Vagina (tissue), 2 donors: ENCODE measurements around the gene IFNA6. TPM values are rescaled to one million over a fixed set of nuclear protein-coding genes. Genes with fewer than 3 reads are reported as not detected.

ENCODE experiments used
- DNase-seq, 2 donors: peaks; one replicate each; pipeline ENCODE4 v3.0.0-alpha.2; 2017; ENCODE audit errors: extremely low spot score in 2 of 2
- H3K27ac ChIP-seq: fragments of 200-600 bp; sonication (generic); one replicate; pipeline ENCODE4 v1.5.1; 2019
- H3K27me3 ChIP-seq: fragments of 200-600 bp; sonication (generic); one replicate; pipeline ENCODE4 v1.5.1; 2019
- H3K36me3 ChIP-seq, 2 donors: fragments of 200-600 bp; sonication (generic); one replicate each; pipeline ENCODE4 v1.5.1; 2017 to 2019
- H3K4me1 ChIP-seq: fragments of 200-600 bp; sonication (generic); one replicate; pipeline ENCODE4 v1.5.1; 2019
- H3K4me3 ChIP-seq, 2 donors: fragments of 200-600 bp; sonication (generic); 1 replicate in 1 of 2; 2 replicates in 1 of 2; pipeline ENCODE4 v1.5.1; 2016 to 2019
- H3K9me3 ChIP-seq: fragments of 200-600 bp; sonication (generic); one replicate; pipeline ENCODE4 v1.5.1; 2019
- POLR2A ChIP-seq, 2 donors: fragments of 450-650 bp; IDR thresholded peaks; one replicate each; pipeline ENCODE4 v1.6.1; 2017; ENCODE audit warnings: antibody characterized with exemption in 2 of 2, mild to moderate bottlenecking in 2 of 2, moderate library complexity in 2 of 2
- POLR2AphosphoS5 ChIP-seq, 2 donors: sonication (generic); formaldehyde crosslinking; IDR thresholded peaks; one replicate each; pipeline ENCODE4 v1.9.0; 2017; ENCODE audit warnings: antibody characterized with exemption in 2 of 2, mild to moderate bottlenecking in 2 of 2, low read depth in 1 of 2; ENCODE audit not compliant: insufficient read depth in 1 of 2
- intact Hi-C: fragments of 100-400 bp; cut with DNase I; formaldehyde crosslinking; loops from one replicate; pipeline ENCODE4 v1.15.1; 2023
- total RNA-seq: library from RNA; depleted of rRNA; stranded (reverse); fragments of >200 nt; gene quantifications from one replicate; pipeline ENCODE4 v1.2.3, GENCODE V29; 2016
- TF ChIP-seq, protein P1 (sequence below), 3 experiments: fragments of 450-650 bp in 2 of 3; fragments of 200-600 bp in 1 of 3; sonication (generic) in 1 of 3; IDR thresholded peaks; one replicate each; pipeline ENCODE4 v1.5.1; 2017 to 2019; ENCODE audit warnings: antibody characterized with exemption in 3 of 3, mild to moderate bottlenecking in 2 of 3, moderate library complexity in 2 of 3

The IFNA6 gene
- total RNA-seq, 1 donor from 2014 or later, result not detected

DNA sequence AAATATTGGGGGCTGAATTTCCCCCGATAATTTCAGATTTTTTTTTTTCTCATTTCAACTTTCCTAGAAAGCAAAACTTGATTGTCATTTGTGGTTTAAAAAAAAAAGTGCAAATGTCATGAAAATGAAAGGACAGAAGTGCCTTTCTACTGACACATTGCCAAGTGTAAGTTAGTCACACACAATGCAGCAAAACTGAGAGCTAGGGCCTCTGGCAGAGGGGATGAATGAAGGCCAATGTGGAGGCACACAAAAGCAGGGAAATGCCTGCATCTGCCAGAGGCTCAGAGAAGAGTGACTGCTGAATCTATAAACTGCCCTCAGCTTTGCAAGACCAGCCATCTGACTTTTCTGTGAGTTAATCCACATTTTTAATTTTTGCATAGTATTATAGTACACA is 38.8 kb downstream of the IFNA6 start:
- Histone ChIP-seq H3K4me3 (no peak overlapping the region), H3K9me3 (no peaks in the 10 kb centered on the region), H3K27ac (no peak overlapping the region), H3K4me1 (peaks cover 7% of the 10 kb centered on the region), H3K27me3 (no peaks in the 10 kb centered on the region), H3K36me3 (no peaks in the 10 kb centered on the region)
- no peak for DNase-seq
- intact Hi-C loops, result no loop called here
- TF ChIP-seq, protein P1, sequence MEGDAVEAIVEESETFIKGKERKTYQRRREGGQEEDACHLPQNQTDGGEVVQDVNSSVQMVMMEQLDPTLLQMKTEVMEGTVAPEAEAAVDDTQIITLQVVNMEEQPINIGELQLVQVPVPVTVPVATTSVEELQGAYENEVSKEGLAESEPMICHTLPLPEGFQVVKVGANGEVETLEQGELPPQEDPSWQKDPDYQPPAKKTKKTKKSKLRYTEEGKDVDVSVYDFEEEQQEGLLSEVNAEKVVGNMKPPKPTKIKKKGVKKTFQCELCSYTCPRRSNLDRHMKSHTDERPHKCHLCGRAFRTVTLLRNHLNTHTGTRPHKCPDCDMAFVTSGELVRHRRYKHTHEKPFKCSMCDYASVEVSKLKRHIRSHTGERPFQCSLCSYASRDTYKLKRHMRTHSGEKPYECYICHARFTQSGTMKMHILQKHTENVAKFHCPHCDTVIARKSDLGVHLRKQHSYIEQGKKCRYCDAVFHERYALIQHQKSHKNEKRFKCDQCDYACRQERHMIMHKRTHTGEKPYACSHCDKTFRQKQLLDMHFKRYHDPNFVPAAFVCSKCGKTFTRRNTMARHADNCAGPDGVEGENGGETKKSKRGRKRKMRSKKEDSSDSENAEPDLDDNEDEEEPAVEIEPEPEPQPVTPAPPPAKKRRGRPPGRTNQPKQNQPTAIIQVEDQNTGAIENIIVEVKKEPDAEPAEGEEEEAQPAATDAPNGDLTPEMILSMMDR (IDR thresholded peaks at IDR 0.05), result no peak
- TF ChIP-seq POLR2AphosphoS5 (IDR thresholded peaks at IDR 0.05; ENCODE audit: insufficient read depth in 1 of 2, low read depth in 1 of 2), result no peak
- no peak for TF ChIP-seq POLR2A (IDR thresholded peaks at IDR 0.05)

DNA sequence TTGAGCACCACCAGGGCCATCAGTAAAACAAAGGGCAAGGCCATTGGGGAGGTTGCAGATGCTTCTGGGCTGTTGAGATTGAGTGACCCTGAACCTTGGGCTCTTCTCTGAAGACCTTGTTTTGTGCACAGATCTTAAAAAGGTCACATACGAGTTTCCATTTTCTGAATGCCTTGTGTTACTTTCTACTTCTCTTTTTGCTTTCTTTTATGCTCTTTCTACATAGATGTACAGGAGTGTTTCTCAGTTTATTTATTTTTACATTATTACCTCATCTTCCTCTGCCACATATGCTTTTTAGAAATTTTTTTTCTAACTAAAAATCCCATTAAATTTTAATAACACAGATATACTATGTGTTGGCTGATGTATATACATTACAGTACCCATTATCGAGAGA is 45.5 kb downstream of the IFNA6 start, which contains the start of gene IFNA5:
Gene IFNA5, minus strand, starts transcription at position 101 of the 400 bp plus-strand sequence. Its CDS starts 57 bp downstream, at position 44.
- no peaks in the 10 kb centered on the region for H3K36me3 ChIP-seq
- TF ChIP-seq POLR2A (IDR thresholded peaks at IDR 0.05), result no peak
- TF ChIP-seq POLR2AphosphoS5 (IDR thresholded peaks at IDR 0.05; ENCODE audit: insufficient read depth in 1 of 2, low read depth in 1 of 2), result no peak
- TF ChIP-seq, protein P1 (IDR thresholded peaks at IDR 0.05), result no peak
- H3K4me1 ChIP-seq, result no peaks in the 10 kb centered on the region
- intact Hi-C loops, result no loop called here
- no peak within 1 kb of the TSS for H3K4me3 ChIP-seq
- no peak for DNase-seq
- H3K27me3 ChIP-seq, result no peaks in the 10 kb centered on the region
- no peak within 1 kb of the TSS for H3K27ac ChIP-seq
- no peaks in the 10 kb centered on the region for H3K9me3 ChIP-seq

Other genes with a start within 250 kb of the IFNA6 start
- gene IFNW1, start 209.1 kb downstream of the IFNA6 start, total RNA-seq, result not detected
- not detected for gene IFNA21, start 184.2 kb downstream of the IFNA6 start, total RNA-seq
- gene IFNA4, start 163.3 kb downstream of the IFNA6 start, total RNA-seq, result not detected
- not detected for gene IFNA7, start 148.7 kb downstream of the IFNA6 start, total RNA-seq
- not detected for gene IFNA10, start 143.7 kb downstream of the IFNA6 start, total RNA-seq
- not detected for gene IFNA16, start 133.6 kb downstream of the IFNA6 start, total RNA-seq
- gene IFNA17, start 122.7 kb downstream of the IFNA6 start, total RNA-seq, result not detected
- gene IFNA14, start 110.9 kb downstream of the IFNA6 start, total RNA-seq, result not detected
- not detected for gene IFNA5, start 45.6 kb downstream of the IFNA6 start, total RNA-seq
- 22.3 TPM for gene KLHL9, start 15.5 kb downstream of the IFNA6 start, total RNA-seq
- gene IFNA13, start 17.2 kb upstream of the IFNA6 start, total RNA-seq, result not detected
- not detected for gene IFNA2, start 34.5 kb upstream of the IFNA6 start, total RNA-seq
- gene IFNA8, start 58.2 kb upstream of the IFNA6 start, total RNA-seq, result not detected
- gene IFNA1, start 89.6 kb upstream of the IFNA6 start, total RNA-seq, result not detected
- 3.2 TPM for gene IFNE, start 131.4 kb upstream of the IFNA6 start, total RNA-seq